Measurements from ENCODE around the gene PPP1R16B.

Gene PPP1R16B

GRCh38 chr20:38828514-38829295, 23.2 kb downstream of the PPP1R16B start:
- DNase-seq: no peak

- no peak for DNase-seq
Measured at GRCh38 chr20:38829296-38829875, 23.9 kb downstream of the PPP1R16B start.

- DNase-seq: no peak
Measured at GRCh38 chr20:38830356-38830755, 24.9 kb downstream of the PPP1R16B start.

DNA sequence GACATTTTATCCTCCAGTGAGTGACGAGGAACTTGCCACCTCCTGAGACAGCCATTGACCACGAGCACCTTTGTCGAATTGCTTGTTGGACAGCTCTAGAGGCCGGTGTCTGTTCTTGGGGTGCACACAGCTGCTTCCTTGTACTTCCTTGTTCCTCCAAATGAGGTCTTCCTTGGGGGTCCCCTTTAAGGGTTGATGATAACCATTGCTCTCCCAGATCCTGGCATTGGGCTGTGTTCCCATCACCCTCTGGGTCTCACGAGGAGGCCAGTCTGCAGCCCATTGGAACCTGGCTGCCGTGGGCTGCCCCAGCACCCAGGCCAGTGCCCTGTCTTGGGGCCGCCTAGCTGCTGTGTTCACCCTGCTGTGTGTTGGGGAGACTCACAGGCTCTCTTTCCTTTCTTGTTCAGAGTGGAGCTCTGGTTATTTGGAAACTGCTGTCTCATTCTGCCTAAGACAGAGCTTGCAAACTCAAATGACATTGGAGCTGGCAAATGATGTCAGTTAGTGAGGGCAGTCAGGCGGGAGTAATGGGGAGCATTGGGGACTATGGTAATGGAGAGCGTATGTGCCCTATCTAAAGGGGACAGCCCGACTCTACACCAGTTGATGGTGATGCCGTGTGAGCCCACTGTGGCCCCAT, 25.7 kb downstream of the PPP1R16B start:
- no peak for DNase-seq

GRCh38 chr20:38831995-38832620, 26.6 kb downstream of the PPP1R16B start:
- DNase-seq: no peak

- no peak for DNase-seq
Measured at GRCh38 chr20:38833154-38833856, 27.8 kb downstream of the PPP1R16B start.

DNA sequence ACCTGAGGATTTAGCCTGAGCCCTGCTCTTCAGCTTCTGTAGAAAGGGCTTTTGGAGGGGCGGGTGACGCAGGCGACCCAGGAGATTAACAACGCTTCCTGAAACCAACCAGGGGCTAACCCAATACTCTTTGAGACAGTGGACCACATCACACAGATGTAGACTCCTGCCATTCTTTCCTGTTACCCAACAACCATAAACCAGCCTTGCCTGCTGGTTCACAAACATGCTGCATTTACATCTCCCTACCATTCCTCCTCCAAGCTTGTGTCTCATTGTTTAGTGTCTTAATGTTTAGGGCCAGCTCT, 28.3 kb downstream of the PPP1R16B start:
- no peak for DNase-seq

DNA sequence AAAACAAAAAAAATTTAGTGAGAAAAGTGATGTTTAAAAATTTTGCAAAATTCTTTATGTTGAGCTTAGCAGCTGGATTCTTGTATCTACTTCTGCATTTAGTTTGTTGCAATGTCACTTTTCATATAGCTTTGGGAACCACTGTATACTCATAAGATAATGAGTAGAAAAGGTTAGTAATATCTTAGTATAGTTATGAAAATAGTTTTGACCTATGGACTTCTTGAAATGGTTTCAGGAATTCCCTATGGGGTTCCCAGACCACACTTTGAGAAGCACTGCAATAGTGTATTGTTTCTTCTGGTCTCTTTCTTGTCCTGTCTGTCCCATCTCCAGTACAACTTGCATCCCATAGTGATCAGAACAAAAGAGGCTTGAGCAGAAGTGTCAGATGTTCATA, 29.4 kb downstream of the PPP1R16B start:
- DNase-seq: no peak

DNA sequence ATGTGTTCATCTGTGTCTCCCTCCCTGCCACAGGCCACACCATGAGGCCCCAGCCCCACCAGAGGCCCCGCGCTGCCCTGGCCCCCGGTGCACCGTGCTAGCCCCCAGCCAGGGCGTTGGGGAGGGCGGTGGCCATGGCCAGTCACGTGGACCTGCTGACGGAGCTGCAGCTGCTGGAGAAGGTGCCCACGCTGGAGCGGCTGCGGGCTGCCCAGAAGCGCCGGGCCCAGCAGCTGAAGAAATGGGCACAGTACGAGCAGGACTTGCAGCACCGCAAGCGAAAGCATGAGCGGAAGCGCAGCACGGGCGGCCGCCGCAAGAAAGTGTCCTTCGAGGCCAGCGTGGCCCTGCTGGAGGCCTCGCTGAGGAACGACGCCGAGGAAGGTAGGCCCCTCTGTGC, 30.3 kb downstream of the PPP1R16B start:
- no peak for DNase-seq

- DNase-seq: no peak
Measured at GRCh38 chr20:38836991-38837390, 31.5 kb downstream of the PPP1R16B start.

- DNase-seq: no peak
Measured at GRCh38 chr20:38838326-38838725, 32.8 kb downstream of the PPP1R16B start.

DNA sequence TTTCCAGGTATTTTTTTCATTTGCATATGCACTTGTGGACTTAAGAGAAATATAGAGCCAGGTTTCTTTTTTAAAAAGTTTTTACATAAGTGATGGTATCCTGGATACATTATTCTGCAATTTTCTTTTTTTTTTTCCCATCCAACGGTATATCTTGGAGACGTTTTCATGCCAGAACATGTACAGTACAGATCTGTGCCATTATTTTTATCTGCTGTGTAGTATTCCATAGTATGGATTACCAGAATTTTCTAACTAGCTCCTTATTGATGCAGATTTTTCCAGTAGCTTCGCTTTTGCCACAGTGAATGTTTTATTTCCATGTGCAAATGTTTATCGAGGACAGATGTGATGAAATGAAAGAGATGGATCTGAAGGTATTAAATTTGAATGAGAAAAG, 34.1 kb downstream of the PPP1R16B start:
- no peak for DNase-seq

DNA sequence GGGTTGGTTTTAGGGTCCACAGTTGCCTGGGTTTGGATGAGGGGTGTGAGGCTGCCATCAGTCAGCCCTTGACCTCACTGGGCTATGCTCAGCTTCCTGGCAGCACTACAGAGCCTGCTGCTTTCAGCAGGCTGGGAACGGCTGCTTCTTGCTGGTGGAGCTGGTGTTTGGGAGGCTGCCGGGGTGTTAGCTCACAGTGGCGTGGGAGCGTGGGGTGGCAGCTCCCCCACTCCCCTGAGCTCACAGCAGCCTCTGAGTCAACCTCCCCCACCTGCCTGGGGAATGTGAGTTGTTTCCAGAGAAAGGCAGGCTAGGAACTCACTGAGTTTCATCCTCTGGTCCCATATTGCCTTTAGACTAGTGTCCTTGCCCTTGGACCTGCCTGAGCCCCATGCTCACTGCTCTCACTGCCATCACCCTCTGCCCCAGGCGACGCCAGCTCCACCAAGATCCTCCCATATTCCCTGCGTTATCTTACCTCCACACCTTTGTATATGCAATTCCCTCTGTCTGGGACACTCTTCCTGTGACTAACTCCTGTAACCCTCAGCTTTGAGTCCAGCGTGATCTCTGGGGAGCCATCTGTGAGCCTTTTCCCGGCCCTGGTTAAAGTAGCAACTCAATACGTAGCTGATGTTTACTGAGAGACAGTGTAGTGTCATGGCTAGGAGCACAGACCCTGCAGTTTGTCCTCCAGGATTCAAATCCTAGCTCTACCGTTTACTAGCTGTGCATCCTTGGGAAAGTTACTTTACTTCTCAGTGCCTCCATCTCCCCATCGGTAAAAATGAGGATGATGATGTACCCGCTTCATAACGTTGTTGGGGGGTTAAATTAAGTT, 34.8 kb downstream of the PPP1R16B start:
- no peak for DNase-seq

DNA sequence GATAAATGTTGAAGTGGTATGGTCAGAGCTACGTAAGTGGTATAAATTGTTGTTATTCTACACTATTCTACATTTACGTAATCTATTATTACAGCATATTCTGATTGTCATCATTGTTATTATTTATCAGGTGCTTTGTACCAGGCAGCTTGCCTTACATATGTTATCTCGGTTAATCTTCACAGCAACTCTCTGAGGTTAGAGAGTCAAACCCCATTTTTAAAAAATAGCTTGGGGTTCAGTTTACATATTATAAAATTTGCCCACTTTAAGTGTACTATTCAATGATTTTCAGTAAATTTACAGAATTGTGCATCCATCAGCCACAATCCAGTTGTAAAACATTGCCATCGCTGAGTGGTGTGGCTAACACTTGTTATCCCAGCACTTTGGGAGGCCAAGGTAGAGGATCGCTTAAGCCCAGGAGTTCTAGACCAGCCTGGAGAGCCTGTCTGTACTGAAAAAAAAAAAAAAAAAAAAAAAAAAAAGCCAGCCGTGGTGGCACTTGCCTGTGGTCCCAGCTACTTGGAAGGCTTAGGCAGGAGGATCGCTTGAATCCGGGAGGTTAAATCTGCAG, 35.5 kb downstream of the PPP1R16B start:
- DNase-seq: no peak

DNA sequence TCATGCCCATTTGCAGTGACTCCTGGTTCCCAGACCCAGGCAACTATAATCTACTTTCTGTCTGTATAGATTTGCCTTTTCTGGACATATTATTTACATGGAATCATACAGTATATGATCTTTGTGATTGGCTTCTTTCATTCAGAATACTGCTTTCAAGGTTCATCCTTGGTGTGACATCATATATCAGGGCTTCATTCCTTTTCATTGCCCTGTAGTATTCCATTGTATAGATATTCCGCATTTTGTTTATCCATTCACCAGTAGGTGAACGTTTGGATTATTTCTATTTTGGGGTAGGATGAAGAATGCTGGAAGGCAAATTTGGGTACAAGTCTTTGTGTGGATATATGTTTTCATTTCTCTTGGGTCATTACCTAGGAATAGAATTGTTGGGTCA, 36.1 kb downstream of the PPP1R16B start:
- DNase-seq: no peak

GRCh38 chr20:38842026-38842425, 36.5 kb downstream of the PPP1R16B start:
- DNase-seq: no peak

- no peak for DNase-seq
Measured at GRCh38 chr20:38842558-38842981, 37.1 kb downstream of the PPP1R16B start.

DNA sequence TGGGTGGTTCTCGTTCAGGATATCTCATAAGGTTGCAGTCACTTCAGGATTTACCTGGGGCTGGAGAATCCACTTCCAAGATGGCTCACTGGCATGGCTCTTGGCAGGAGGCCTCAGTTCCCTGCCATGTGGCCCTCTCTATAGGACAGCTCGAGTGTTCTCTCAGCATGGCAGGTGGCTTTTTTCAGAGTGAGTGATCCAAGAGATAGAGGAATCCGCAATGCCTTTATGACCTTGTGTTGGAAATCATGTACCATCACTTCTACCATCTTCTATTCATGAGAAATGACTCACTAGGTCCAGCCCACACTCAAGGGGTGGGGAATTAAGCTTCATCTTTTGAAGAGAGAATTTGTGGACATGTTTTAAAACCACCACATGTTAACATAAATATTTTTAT, 37.8 kb downstream of the PPP1R16B start:
- DNase-seq: no peak

DNA sequence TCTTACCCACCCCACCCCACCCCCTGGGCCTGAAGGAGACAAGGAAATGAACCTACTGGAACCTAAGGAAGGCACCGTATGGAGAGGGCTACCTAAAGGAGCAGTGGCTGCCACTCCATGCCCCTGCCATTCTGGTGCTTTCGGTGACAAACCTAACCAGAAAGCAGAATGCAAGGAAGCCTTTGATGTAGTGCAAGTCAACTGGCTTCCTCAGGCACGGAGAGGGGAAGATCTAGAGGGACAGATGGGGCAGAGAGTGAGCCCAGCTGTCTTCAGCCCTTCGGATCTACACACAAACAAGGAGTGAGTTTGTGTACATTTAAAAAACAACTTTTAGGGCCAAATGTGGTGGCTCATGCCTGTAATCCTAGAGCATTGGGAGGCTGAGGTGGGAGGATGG, 39.5 kb downstream of the PPP1R16B start:
- no peak for DNase-seq

- no peak for DNase-seq
Measured at GRCh38 chr20:38847840-38848239, 42.3 kb downstream of the PPP1R16B start.

GRCh38 chr20:38853759-38854158, 48.3 kb downstream of the PPP1R16B start:
- DNase-seq: no peak

DNA sequence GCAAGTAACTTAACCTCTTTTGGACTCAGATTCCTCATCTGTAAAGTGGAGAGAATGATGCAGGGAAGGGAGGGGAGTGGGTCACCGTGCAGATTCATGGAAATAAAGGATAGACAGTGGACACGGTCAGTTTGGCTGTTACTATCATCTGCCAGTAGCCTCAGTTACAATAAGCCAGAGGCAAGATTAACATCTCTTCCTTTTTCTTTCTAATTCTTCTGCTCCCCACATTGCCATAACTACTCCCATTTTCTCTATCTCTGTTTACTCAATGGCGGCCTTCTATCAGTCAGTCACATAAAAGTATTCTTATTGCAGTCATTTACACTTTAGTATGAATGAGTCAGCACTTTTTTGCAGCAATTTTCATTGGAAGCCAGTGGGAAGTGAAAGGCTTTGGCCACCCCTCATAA, 49.2 kb downstream of the PPP1R16B start:
- DNase-seq: no peak

Measured in NCI-H1417 treated with DMSO at 0.1 percent for 48 hours (cell line).